HG02610 (cell line): ENCODE results near the gene ETS1.

Experiments
- ATAC-seq: cut with Tn5 transposase; IDR thresholded peaks from one replicate; pipeline ENCODE4 v1.9.1; 2021; ENCODE audit warnings: mild to moderate bottlenecking, moderate library complexity; ENCODE audit not compliant: unreplicated experiment

The ETS1 gene

GRCh38 chr11:128522055-128522942, 65.1 kb downstream of the ETS1 start:
- peak; percentile 82 for ATAC-seq

- no peak for ATAC-seq
Measured at GRCh38 chr11:128521682-128522054, 65.7 kb downstream of the ETS1 start.

- no peak for ATAC-seq
Measured at GRCh38 chr11:128520888-128521681, 66.3 kb downstream of the ETS1 start.

- ATAC-seq, result no peak
Measured at GRCh38 chr11:128520206-128520887, 67.0 kb downstream of the ETS1 start.

- ATAC-seq, result no peak
Measured at GRCh38 chr11:128519338-128519737, 68.0 kb downstream of the ETS1 start.

GRCh38 chr11:128518493-128519207, 68.7 kb downstream of the ETS1 start:
- no peak for ATAC-seq

GRCh38 chr11:128517451-128518230, 69.7 kb downstream of the ETS1 start:
- no peak for ATAC-seq

GRCh38 chr11:128516886-128517285, 70.5 kb downstream of the ETS1 start:
- ATAC-seq, result no peak

- no peak for ATAC-seq
Measured at GRCh38 chr11:128515826-128516778, 71.3 kb downstream of the ETS1 start.

- no peak for ATAC-seq
Measured at GRCh38 chr11:128515086-128515485, 72.3 kb downstream of the ETS1 start.

GRCh38 chr11:128513915-128514681, 73.3 kb downstream of the ETS1 start:
- no peak for ATAC-seq

GRCh38 chr11:128512474-128512996, 74.8 kb downstream of the ETS1 start:
- no peak for ATAC-seq

- ATAC-seq, result no peak
Measured at GRCh38 chr11:128511712-128512111, 75.6 kb downstream of the ETS1 start.

- no peak for ATAC-seq
Measured at GRCh38 chr11:128509621-128510389, 77.6 kb downstream of the ETS1 start.

GRCh38 chr11:128508770-128509510, 78.4 kb downstream of the ETS1 start:
- ATAC-seq, result no peak

- no peak for ATAC-seq
Measured at GRCh38 chr11:128507936-128508335, 79.4 kb downstream of the ETS1 start.
